KMS-11 (cell line): ENCODE results near the gene SULT1A2.

Experiments
- H2AFZ ChIP-seq: fragments of 200-600 bp; sonication (generic); 2 replicates; pipeline ENCODE4 v1.6.1; 2016; ENCODE audit warnings: antibody characterized with exemption, mixed run types, low read depth
- H3K27ac ChIP-seq: fragments of 200-600 bp; sonication (generic); 2 replicates; pipeline ENCODE4 v1.6.1; 2016; ENCODE audit warnings: mild to moderate bottlenecking, mixed run types
- H3K27me3 ChIP-seq: fragments of 200-600 bp; sonication (generic); 2 replicates; pipeline ENCODE4 v1.6.1; 2017; ENCODE audit warnings: mild to moderate bottlenecking, low read depth, mixed run types, moderate library complexity; ENCODE audit not compliant: insufficient read depth
- H3K36me3 ChIP-seq: fragments of 200-600 bp; sonication (generic); 2 replicates; pipeline ENCODE4 v1.6.1; 2017; ENCODE audit warnings: mild to moderate bottlenecking, mixed run types; ENCODE audit not compliant: insufficient read depth
- H3K4me1 ChIP-seq: fragments of 200-600 bp; sonication (generic); 2 replicates; pipeline ENCODE4 v1.6.1; 2016; ENCODE audit warnings: mild to moderate bottlenecking, low read depth, mixed run types; ENCODE audit not compliant: poor library complexity, severe bottlenecking
- H3K4me2 ChIP-seq: fragments of 200-600 bp; sonication (generic); 2 replicates; pipeline ENCODE4 v1.7.0; 2016; ENCODE audit warnings: mild to moderate bottlenecking, mixed run types
- H3K4me3 ChIP-seq: fragments of 200-600 bp; sonication (generic); IDR thresholded peaks from 2 replicates; pipeline ENCODE4 v1.6.1; 2017; ENCODE audit warnings: low read depth, low read length, mixed read lengths; ENCODE audit not compliant: insufficient read depth
- H3K79me2 ChIP-seq: fragments of 200-600 bp; sonication (generic); 2 replicates; pipeline ENCODE4 v1.6.1; 2016; ENCODE audit warnings: low read depth, mixed run types; ENCODE audit not compliant: insufficient read depth
- H3K9ac ChIP-seq: fragments of 200-600 bp; sonication (generic); 2 replicates; pipeline ENCODE4 v1.6.1; 2016; ENCODE audit warnings: mild to moderate bottlenecking, mixed run types
- H4K20me1 ChIP-seq: fragments of 200-600 bp; sonication (generic); 2 replicates; pipeline ENCODE4 v1.6.1; 2016; ENCODE audit warnings: mild to moderate bottlenecking, mixed run types; ENCODE audit not compliant: insufficient read depth
- TF ChIP-seq, protein P1 (sequence below): fragments of 200-600 bp; sonication (generic); conservative IDR thresholded peaks from 2 replicates; pipeline ENCODE4 v1.6.1; 2017; ENCODE audit warnings: low read depth, mild to moderate bottlenecking, antibody characterized with exemption, low read length, moderate library complexity, mixed read lengths

Gene SULT1A2

DNA sequence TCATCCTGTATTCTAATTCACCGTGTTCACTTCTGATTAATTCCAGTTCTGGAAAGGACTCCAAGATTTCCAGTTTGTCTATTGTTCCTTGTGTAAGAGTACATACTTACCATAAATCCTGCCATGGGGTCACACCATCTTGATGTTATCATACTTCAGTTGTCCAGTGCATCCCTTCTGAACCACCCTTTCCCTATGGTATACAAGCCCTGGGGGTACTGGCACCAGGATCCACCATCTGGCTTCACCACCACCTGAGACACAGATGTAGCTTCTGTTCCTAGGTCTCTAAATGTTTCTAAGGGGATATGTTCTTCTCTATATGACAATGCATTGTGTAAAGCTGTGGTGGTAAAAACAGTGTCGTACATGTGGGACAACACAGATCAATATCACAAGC lies 21.9 kb downstream of the SULT1A2 start:
- H3K9ac ChIP-seq = no peak overlapping the region

DNA sequence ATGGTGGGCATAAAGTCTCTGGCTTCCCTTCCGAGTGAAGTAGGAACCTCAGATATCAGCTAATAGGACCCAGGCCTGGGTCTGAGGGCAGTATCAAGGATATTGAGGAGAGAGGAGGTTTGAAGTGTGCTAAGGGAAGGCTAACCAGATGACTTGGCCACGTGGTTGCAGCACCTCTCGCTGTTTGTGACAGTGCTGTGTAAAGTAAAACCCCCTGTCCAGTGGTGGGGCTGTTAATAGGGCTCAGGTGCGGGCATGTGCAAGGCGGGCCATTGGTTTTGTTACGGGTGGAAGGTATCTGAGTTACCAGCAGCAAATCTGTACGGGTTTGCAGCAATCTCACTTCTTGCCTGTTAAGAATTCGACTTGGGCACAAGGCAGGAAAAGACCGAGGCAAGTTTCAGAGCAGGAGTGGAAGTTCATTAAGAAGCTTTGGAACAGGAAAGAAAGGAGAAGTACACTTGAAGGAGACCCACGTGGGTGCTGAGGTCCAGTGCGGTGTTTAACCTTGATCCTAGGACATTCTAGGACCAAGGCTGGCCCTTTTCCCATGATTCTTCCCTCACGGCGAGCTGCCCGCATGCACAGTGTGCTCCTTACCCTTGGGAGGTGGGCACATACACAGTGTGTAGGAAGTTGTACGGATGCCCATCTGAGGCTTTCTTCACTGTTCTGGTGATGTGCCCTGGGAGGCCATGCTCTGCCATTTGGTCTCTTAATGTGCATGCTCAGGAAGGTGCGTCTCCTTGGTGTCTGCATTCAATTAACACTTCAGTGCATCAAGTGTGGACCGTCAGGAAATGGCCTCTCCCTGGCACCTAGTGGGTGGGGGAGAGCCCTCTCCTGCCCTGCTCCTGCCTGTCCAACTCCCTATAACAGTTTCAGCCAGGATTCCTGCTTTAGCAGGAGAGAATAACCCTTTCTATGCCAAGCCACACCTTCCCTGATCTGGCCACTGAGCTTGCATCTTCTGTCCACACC lies 22.8 kb downstream of the SULT1A2 start:
- Histone ChIP-seq H3K4me3 (no peak overlapping the region), H4K20me1 (no peaks in the 10 kb centered on the region), H3K36me3 (no peaks in the 10 kb centered on the region), H3K9ac (no peak overlapping the region), H3K27me3 (no peaks in the 10 kb centered on the region), H2AFZ (no peak overlapping the region), H3K27ac (no peak overlapping the region), H3K4me1 (no peaks in the 10 kb centered on the region), H3K4me2 (no peak overlapping the region), H3K79me2 (no peaks in the 10 kb centered on the region)
- TF ChIP-seq, protein P1, sequence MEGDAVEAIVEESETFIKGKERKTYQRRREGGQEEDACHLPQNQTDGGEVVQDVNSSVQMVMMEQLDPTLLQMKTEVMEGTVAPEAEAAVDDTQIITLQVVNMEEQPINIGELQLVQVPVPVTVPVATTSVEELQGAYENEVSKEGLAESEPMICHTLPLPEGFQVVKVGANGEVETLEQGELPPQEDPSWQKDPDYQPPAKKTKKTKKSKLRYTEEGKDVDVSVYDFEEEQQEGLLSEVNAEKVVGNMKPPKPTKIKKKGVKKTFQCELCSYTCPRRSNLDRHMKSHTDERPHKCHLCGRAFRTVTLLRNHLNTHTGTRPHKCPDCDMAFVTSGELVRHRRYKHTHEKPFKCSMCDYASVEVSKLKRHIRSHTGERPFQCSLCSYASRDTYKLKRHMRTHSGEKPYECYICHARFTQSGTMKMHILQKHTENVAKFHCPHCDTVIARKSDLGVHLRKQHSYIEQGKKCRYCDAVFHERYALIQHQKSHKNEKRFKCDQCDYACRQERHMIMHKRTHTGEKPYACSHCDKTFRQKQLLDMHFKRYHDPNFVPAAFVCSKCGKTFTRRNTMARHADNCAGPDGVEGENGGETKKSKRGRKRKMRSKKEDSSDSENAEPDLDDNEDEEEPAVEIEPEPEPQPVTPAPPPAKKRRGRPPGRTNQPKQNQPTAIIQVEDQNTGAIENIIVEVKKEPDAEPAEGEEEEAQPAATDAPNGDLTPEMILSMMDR = no peak

More for the DNA sequence above, 21.9 kb downstream of the SULT1A2 start:
- TF ChIP-seq, protein P1 = no peak
- no peak overlapping the region for H3K4me2 ChIP-seq
- H4K20me1 ChIP-seq = no peaks in the 10 kb centered on the region
- H3K27ac ChIP-seq = no peak overlapping the region
- H3K4me1 ChIP-seq = no peaks in the 10 kb centered on the region
- H3K79me2 ChIP-seq = no peaks in the 10 kb centered on the region
- no peaks in the 10 kb centered on the region for H3K27me3 ChIP-seq
- no peaks in the 10 kb centered on the region for H3K36me3 ChIP-seq
- no peak overlapping the region for H3K4me3 ChIP-seq
- H2AFZ ChIP-seq = no peak overlapping the region

DNA sequence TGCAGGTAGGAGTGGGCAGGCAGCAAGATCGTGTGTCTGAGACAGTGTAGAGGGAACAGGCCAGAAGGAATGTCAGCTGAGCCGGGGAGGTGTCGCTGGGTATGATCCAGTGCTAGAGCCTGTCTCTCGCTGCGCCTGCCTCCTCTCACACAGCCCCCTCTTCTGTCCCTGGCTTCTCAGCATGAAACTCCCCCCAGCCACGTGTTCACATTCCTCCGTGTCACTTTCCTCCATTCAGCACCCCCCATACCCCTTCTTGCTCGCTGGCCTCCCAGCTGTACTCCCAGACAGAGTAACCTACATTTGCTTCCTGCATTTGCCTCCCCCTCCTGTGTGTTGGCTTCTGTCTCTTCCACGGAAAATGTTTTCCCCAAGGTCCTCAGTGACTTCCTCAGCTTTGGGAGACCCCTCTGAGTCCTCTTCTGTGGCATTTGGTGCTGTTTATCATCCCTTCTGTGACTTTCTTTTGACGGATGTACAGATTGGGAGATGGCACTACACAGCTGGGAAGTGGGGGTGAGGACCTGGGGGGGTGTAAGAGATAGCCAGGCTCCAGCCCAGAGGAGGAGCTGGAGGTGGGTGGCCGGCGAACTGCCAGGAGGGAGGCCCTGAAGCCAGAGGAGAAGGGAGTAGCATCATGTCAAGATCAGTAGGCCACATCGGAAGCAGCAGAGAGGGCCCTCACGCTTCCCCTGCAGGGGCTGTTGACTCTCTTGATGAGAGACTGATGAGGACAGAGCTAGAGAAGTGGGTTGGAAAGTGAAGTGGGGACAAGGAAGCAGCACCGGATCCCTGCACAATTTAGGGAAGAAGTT lies 23.9 kb downstream of the SULT1A2 start:
- no peak overlapping the region for H3K27ac ChIP-seq
- H3K4me2 ChIP-seq = no peak overlapping the region
- no peaks in the 10 kb centered on the region for H3K79me2 ChIP-seq
- no peak overlapping the region for H3K4me3 ChIP-seq
- no peaks in the 10 kb centered on the region for H3K27me3 ChIP-seq
- no peaks in the 10 kb centered on the region for H4K20me1 ChIP-seq
- H3K9ac ChIP-seq = no peak overlapping the region
- H3K4me1 ChIP-seq = no peaks in the 10 kb centered on the region
- TF ChIP-seq, protein P1 = no peak
- no peak overlapping the region for H2AFZ ChIP-seq
- H3K36me3 ChIP-seq = no peaks in the 10 kb centered on the region

DNA sequence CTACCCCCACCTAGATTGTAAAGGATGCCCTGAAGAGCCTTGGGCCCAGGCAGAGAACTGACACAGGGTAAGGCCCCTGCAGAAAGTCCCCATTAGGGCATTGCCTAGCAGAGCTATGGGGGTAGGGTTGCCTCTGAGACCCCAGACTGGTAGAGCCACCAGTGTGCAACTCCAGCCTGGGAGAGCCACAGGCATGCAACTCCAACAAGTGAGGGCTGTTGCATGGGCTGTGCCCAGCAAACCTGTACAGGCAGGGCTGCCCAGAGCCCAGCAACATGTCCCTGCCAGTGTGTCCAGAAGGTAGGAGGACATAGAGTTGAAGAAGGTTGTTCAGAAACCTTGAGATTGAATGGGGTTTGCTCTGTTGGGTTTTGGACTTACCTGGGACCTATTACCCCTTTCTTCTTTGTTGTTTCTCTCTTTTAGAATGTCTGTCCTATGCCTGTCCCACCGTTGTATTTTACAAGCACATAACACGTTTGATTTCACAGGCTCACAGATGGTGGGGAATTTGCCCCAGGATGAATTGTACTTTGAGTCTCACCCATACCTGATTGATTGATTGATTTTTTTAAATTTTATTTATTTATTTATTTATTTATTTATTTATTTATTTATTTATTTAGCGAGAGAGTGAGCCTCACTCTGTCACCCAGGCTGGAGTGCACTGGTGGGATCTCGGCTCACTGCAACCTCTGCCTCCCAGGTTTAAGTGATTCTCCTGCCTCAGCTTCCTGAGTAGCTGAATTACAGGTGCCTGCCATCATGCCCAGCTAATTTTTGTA lies 26.7 kb downstream of the SULT1A2 start:
- no peaks in the 10 kb centered on the region for H3K27me3 ChIP-seq
- H3K9ac ChIP-seq = no peak overlapping the region
- H3K27ac ChIP-seq = no peak overlapping the region
- no peak overlapping the region for H3K4me3 ChIP-seq
- H3K4me1 ChIP-seq = no peaks in the 10 kb centered on the region
- no peaks in the 10 kb centered on the region for H4K20me1 ChIP-seq
- TF ChIP-seq, protein P1 = no peak
- no peak overlapping the region for H3K4me2 ChIP-seq
- no peaks in the 10 kb centered on the region; the same call in 1 of the 2 replicates for H3K79me2 ChIP-seq
- H3K36me3 ChIP-seq = no peaks in the 10 kb centered on the region
- no peak overlapping the region for H2AFZ ChIP-seq
